Stimulated activated memory B cell treated with anti-CD40 and anti-IgM and Interleukin-4, amounts not matched to agents 10 μg/mL and 1 μg/mL and 100 μg/mL, for 72 hours (primary cell): ENCODE data around the gene PGM5.

ENCODE experiments used
- ATAC-seq: fragments of 150-1000 bp; cut with Tn5 transposase; 2 replicates; pipeline ENCODE4 v1.10.0; 2021
- H3K27ac Mint-ChIP-seq: one replicate; pipeline ENCODE4 v1.8.0; 2022; ENCODE audit warnings: mild to moderate bottlenecking, mixed read lengths
- H3K27me3 Mint-ChIP-seq: one replicate; pipeline ENCODE4 v1.8.0; 2022; ENCODE audit warnings: mixed read lengths
- H3K36me3 Mint-ChIP-seq: one replicate; pipeline ENCODE4 v1.8.0; 2022; ENCODE audit warnings: mixed read lengths
- H3K4me1 Mint-ChIP-seq: one replicate; pipeline ENCODE4 v1.8.0; 2022; ENCODE audit warnings: mixed read lengths
- H3K4me3 Mint-ChIP-seq: one replicate; pipeline ENCODE4 v1.8.0; 2022; ENCODE audit warnings: mild to moderate bottlenecking, moderate library complexity, mixed read lengths
- H3K9me3 Mint-ChIP-seq: one replicate; pipeline ENCODE4 v1.8.0; 2022; ENCODE audit warnings: mixed read lengths

PGM5 gene

GRCh38 chr9:68447611-68448010 lies 91.2 kb downstream of the PGM5 start:
- no peak overlapping the region for H3K4me3 Mint-ChIP-seq
- no peaks in the 10 kb centered on the region for H3K9me3 Mint-ChIP-seq
- peaks cover 9% of the 10 kb centered on the region for H3K4me1 Mint-ChIP-seq
- H3K27ac Mint-ChIP-seq, result no peak overlapping the region
- ATAC-seq, result no peak
- H3K36me3 Mint-ChIP-seq, result no peaks in the 10 kb centered on the region
- peaks cover 14% of the 10 kb centered on the region for H3K27me3 Mint-ChIP-seq

- Mint-ChIP-seq H3K27ac (no peak overlapping the region), H3K27me3 (peaks cover 10% of the 10 kb centered on the region), H3K4me1 (peaks cover 11% of the 10 kb centered on the region), H3K9me3 (no peaks in the 10 kb centered on the region), H3K4me3 (no peak overlapping the region), H3K36me3 (no peaks in the 10 kb centered on the region)
- no peak for ATAC-seq
Measured at GRCh38 chr9:68454579-68455334, 98.3 kb downstream of the PGM5 start.

DNA sequence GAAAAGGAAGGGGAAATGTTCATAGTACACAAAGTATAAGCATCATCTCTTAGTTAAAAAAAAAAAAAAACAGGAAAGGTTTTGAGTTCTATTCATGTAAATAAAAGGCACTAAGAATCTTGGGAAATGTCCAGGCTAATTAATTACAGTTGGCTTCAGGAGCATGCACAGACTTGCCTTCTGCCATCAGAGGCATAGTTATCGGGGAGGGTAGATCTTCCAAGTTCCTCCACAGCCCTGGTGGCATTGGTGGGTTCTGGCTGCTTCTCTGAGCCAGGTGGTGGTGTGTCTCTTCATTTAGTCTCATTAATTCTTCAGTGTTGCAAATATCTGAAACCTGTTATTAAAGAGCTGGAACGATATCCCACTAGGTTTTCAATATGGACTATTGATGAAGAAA lies 99.0 kb downstream of the PGM5 start:
- no peak for ATAC-seq
- Mint-ChIP-seq H3K27ac (no peak overlapping the region), H3K36me3 (no peaks in the 10 kb centered on the region), H3K27me3 (peaks cover 10% of the 10 kb centered on the region), H3K4me3 (no peak overlapping the region), H3K4me1 (peaks cover 11% of the 10 kb centered on the region), H3K9me3 (no peaks in the 10 kb centered on the region)

DNA sequence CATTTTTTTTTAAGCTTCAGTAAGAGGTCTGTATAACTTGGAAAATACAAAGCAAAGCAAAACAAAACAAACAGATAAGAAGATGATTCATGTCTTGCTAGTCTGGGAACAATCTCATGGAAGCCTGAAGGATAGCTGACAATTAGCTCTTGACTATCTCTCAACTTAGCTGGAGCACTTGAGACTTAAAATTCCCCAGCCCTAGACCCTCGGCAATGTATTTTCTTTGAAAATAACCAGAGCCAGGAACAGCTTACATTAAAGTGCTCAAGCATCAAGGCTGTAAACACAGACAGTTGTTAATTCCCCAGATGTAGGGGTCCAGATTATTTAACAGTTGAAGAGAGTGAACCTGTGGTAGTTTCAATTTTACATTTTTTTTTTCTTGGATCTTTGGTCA lies 101.4 kb downstream of the PGM5 start:
- ATAC-seq, result no peak
- H3K4me3 Mint-ChIP-seq, result no peak overlapping the region
- no peaks in the 10 kb centered on the region for H3K9me3 Mint-ChIP-seq
- H3K27me3 Mint-ChIP-seq, result peaks cover 10% of the 10 kb centered on the region
- H3K36me3 Mint-ChIP-seq, result no peaks in the 10 kb centered on the region
- H3K4me1 Mint-ChIP-seq, result no peaks in the 10 kb centered on the region
- H3K27ac Mint-ChIP-seq, result no peak overlapping the region

DNA sequence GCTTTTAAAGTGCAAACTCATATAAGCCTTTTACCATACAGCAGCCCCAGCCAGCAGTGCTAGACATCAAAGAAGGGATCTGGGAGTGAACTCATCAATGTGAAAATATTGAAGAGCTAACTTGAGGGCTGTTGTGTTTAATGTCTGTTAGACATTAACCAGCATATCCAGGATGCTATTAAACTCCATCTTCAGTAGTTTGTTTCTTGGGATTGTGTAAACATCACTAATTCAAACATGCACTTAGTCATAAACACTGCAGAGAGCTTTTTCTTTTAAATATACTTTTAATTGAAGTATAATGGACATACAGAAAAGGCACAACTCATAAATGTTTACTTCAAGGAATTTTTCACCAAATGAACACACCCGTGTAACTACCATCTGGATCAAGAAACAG lies 102.5 kb downstream of the PGM5 start:
- H3K9me3 Mint-ChIP-seq, result no peaks in the 10 kb centered on the region
- no peak overlapping the region for H3K27ac Mint-ChIP-seq
- H3K27me3 Mint-ChIP-seq, result peaks cover 10% of the 10 kb centered on the region
- H3K36me3 Mint-ChIP-seq, result no peaks in the 10 kb centered on the region
- no peak overlapping the region for H3K4me3 Mint-ChIP-seq
- no peak for ATAC-seq
- H3K4me1 Mint-ChIP-seq, result no peaks in the 10 kb centered on the region

DNA sequence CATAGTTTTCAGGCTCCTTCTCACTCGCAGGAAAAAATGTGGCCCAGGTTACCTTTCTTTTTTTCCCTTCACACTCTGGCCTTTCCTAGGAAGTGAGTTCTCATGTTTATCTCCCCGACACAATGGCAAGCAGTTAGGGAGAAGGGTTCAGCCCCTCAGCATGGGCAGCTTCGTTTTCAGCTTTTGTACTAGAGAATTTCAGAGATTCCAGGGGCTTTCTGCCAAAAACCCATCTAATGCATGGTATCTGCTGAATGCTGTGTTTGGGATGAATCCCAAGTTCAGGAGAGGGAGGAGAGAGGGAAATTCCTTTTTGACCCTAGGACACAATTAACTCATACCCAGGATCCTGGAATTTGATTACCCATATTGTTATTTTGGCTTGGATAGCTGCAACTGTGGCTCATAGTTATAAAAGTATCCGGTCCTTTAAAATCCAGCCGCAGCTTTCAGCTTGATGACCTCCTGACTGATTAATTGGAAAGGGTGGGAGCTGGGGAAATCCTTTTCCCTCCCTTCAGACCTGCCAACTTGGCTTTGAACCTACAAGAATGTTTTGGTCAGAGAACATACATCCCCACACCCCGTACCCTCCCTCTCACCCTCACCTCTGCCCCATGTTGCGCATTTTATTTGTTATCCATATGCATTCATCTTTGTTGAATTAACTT lies 105.8 kb downstream of the PGM5 start:
- H3K27me3 Mint-ChIP-seq, result peaks cover 13% of the 10 kb centered on the region
- no peaks in the 10 kb centered on the region for H3K9me3 Mint-ChIP-seq
- H3K4me3 Mint-ChIP-seq, result no peak overlapping the region
- no peaks in the 10 kb centered on the region for H3K36me3 Mint-ChIP-seq
- no peak for ATAC-seq
- H3K27ac Mint-ChIP-seq, result no peak overlapping the region
- H3K4me1 Mint-ChIP-seq, result no peaks in the 10 kb centered on the region

GRCh38 chr9:68470067-68470466 lies 113.7 kb downstream of the PGM5 start:
- ATAC-seq, result no peak
- H3K4me3 Mint-ChIP-seq, result no peak overlapping the region
- H3K27ac Mint-ChIP-seq, result no peak overlapping the region
- H3K36me3 Mint-ChIP-seq, result no peaks in the 10 kb centered on the region
- no peaks in the 10 kb centered on the region for H3K9me3 Mint-ChIP-seq
- peaks cover 20% of the 10 kb centered on the region for H3K27me3 Mint-ChIP-seq
- H3K4me1 Mint-ChIP-seq, result no peaks in the 10 kb centered on the region

DNA sequence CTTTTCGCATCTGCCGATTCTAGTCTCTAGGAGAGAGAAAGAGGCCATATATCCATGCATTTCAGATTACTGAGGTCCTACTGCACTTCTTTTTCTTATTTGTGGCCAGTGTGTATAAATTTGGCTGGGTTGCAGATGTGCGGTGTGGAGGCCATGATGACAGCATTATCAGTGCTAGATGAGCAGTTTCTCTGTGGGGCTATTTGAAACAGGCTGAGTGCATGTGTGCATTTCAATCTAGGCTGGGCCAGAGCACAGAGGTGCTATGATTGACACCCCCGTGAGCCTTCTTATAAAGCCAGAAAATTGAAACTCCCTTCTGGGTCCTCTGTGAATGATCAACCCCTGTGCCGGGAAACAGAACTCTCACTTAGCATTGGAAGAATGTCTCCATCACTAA lies 114.2 kb downstream of the PGM5 start:
- H3K9me3 Mint-ChIP-seq, result no peaks in the 10 kb centered on the region
- peaks cover 19% of the 10 kb centered on the region for H3K27me3 Mint-ChIP-seq
- no peak overlapping the region for H3K27ac Mint-ChIP-seq
- no peaks in the 10 kb centered on the region for H3K4me1 Mint-ChIP-seq
- no peak for ATAC-seq
- H3K36me3 Mint-ChIP-seq, result no peaks in the 10 kb centered on the region
- H3K4me3 Mint-ChIP-seq, result no peak overlapping the region

GRCh38 chr9:68472119-68472518 lies 115.7 kb downstream of the PGM5 start:
- H3K9me3 Mint-ChIP-seq, result no peaks in the 10 kb centered on the region
- no peak overlapping the region for H3K4me3 Mint-ChIP-seq
- H3K36me3 Mint-ChIP-seq, result no peaks in the 10 kb centered on the region
- H3K27ac Mint-ChIP-seq, result no peak overlapping the region
- H3K4me1 Mint-ChIP-seq, result no peaks in the 10 kb centered on the region
- no peak for ATAC-seq
- H3K27me3 Mint-ChIP-seq, result peaks cover 22% of the 10 kb centered on the region

GRCh38 chr9:68473790-68474189 lies 117.4 kb downstream of the PGM5 start:
- H3K27ac Mint-ChIP-seq, result no peak overlapping the region

DNA sequence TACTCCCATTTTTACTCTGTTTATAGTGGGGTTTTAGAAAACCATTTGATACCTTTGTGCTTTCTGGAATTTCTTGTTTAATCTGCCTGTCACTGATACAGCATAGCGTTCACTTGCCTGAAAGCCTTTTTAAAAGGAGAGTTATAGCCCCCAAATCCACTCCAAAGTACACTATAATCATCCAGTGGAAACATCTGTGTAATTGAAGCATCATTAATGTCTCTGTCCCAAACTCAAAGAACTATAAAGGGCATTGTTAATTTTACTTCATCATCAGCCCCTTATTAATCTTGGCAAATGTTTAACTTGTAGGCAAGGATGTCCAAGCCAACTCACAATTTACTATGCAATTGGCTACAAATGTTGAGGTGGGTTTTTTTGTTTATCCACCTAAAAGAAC lies 120.0 kb downstream of the PGM5 start:
- Mint-ChIP-seq H3K9me3 (no peaks in the 10 kb centered on the region), H3K36me3 (no peaks in the 10 kb centered on the region), H3K27me3 (peaks cover 27% of the 10 kb centered on the region), H3K4me3 (no peak overlapping the region), H3K27ac (no peak overlapping the region), H3K4me1 (no peaks in the 10 kb centered on the region)
- no peak for ATAC-seq

More at GRCh38 chr9:68473790-68474189, 117.4 kb downstream of the PGM5 start:
- Mint-ChIP-seq H3K27me3 (peaks cover 24% of the 10 kb centered on the region), H3K9me3 (no peaks in the 10 kb centered on the region), H3K4me1 (no peaks in the 10 kb centered on the region), H3K36me3 (no peaks in the 10 kb centered on the region), H3K4me3 (no peak overlapping the region)
- no peak for ATAC-seq

GRCh38 chr9:68476847-68477246 lies 120.4 kb downstream of the PGM5 start:
- H3K27ac Mint-ChIP-seq, result no peak overlapping the region
- peaks cover 27% of the 10 kb centered on the region for H3K27me3 Mint-ChIP-seq
- no peaks in the 10 kb centered on the region for H3K4me1 Mint-ChIP-seq
- no peak overlapping the region for H3K4me3 Mint-ChIP-seq
- no peaks in the 10 kb centered on the region for H3K9me3 Mint-ChIP-seq
- ATAC-seq, result no peak
- no peaks in the 10 kb centered on the region for H3K36me3 Mint-ChIP-seq

DNA sequence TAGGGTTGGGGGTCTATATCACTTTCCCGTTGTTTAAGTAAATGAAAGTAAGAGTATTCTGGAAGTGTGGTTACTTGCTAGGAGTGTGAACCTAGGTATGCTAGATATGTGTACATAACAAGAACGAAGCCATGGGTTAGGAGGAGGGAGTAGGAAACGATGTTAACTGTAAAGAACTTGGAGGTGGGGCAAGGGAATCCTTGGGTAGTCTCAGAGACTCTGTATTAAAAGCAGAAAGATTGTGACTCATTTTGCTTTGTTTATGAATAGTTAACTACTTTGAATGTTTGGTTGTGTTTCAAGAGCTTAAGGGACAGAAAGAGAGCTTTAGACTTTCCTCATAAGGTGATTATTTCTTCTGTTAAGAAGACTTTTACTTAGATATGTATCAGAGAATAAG lies 124.4 kb downstream of the PGM5 start:
- Mint-ChIP-seq H3K27me3 (peaks cover 47% of the 10 kb centered on the region), H3K36me3 (no peaks in the 10 kb centered on the region), H3K4me1 (no peaks in the 10 kb centered on the region), H3K4me3 (no peak overlapping the region), H3K27ac (no peak overlapping the region), H3K9me3 (peaks cover 9% of the 10 kb centered on the region)
- ATAC-seq, result no peak

DNA sequence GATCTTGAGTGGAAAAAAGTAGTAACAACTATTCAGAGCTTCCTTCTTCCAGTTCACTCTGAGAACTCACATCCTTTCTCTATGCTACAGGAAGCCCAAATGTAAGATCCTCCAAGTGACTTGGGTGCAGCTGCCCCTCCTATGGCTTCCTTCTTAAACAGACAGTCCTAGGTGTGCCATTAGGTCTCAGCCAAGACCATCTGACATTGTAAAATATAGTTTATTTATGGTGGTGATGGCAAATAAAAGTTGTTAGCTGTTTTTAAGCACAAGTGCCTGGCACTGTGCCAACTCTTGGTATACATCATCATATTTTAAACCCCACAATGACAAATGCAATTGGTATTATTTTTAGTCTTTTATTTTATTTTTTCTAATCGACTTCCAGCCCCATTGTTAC lies 126.1 kb downstream of the PGM5 start:
- no peak for ATAC-seq
- Mint-ChIP-seq H3K36me3 (no peaks in the 10 kb centered on the region), H3K9me3 (peaks cover 15% of the 10 kb centered on the region), H3K4me3 (no peak overlapping the region), H3K4me1 (no peaks in the 10 kb centered on the region), H3K27ac (no peak overlapping the region), H3K27me3 (peaks cover 37% of the 10 kb centered on the region)

- Mint-ChIP-seq H3K4me1 (no peaks in the 10 kb centered on the region), H3K27ac (no peak overlapping the region), H3K27me3 (peaks cover 38% of the 10 kb centered on the region), H3K9me3 (peaks cover 12% of the 10 kb centered on the region), H3K36me3 (no peaks in the 10 kb centered on the region), H3K4me3 (no peak overlapping the region)
- no peak for ATAC-seq
Measured at GRCh38 chr9:68488126-68488525, 131.7 kb downstream of the PGM5 start.

GRCh38 chr9:68489646-68490045 lies 133.2 kb downstream of the PGM5 start:
- peaks cover 41% of the 10 kb centered on the region for H3K27me3 Mint-ChIP-seq
- no peak overlapping the region for H3K27ac Mint-ChIP-seq
- no peaks in the 10 kb centered on the region for H3K36me3 Mint-ChIP-seq
- peaks cover 11% of the 10 kb centered on the region for H3K9me3 Mint-ChIP-seq
- no peaks in the 10 kb centered on the region for H3K4me1 Mint-ChIP-seq
- ATAC-seq, result no peak
- H3K4me3 Mint-ChIP-seq, result no peak overlapping the region
